IMR-90 (cell line): ENCODE data around the gene KRTAP5-1. TPM values are rescaled to one million over a fixed set of nuclear protein-coding genes. Genes with fewer than 3 reads are reported as not detected.

Source experiments
- ATAC-seq: fragments of 200-7000 bp; cut with Tn5 transposase; 2 replicates; pipeline ENCODE4 v1.9.1; 2020; ENCODE audit warnings: low read depth, mild to moderate bottlenecking, moderate library complexity
- BruUV-seq: library from RNA; stranded (reverse); fragments of 400-500 nt; replicated peaks from 2 replicates; lab custom pipeline; 2021; lab: Mats Ljungman, UMichigan
- CTCF ChIA-PET: fragments of 300-600 bp; formaldehyde crosslinking; extraction: SDS; loops from one replicate; lab custom pipeline; 2021; ENCODE audit warnings: antibody characterized with exemption; lab: Yijun Ruan, JAX
- POLR2A ChIA-PET: fragments of 300-600 bp; sonication (Branson Sonifier 250); formaldehyde crosslinking; loops from one replicate; lab custom pipeline; 2022; ENCODE audit warnings: antibody characterized with exemption; ENCODE audit not compliant: unreplicated experiment; lab: Charles Lee
- DNase-seq: peaks from one replicate; pipeline ENCODE4 v3.0.0; 2013
- H2AFZ ChIP-seq: replicated peaks from 2 replicates; pipeline ENCODE3; 2013; ENCODE audit warnings: low read length, mild to moderate bottlenecking; ENCODE audit not compliant: poor library complexity
- H2AK5ac ChIP-seq: 2 replicates; pipeline ENCODE4 v1.6.1; 2013; ENCODE audit warnings: low read depth, low read length, inconsistent platforms
- H2AK9ac ChIP-seq: replicated peaks from 2 replicates; pipeline ENCODE3; 2013; ENCODE audit warnings: mild to moderate bottlenecking, low read depth, low read length, moderate library complexity; ENCODE audit not compliant: poor library complexity
- H2BK120ac ChIP-seq: 2 replicates; pipeline ENCODE4 v1.6.1; 2013; ENCODE audit warnings: low read depth, low read length, inconsistent platforms
- H2BK15ac ChIP-seq: 3 replicates; pipeline ENCODE4 v1.6.1; 2013; ENCODE audit warnings: low read depth, low read length, inconsistent platforms
- H2BK20ac ChIP-seq: 2 replicates; pipeline ENCODE4 v1.6.1; 2013; ENCODE audit warnings: low read depth, mild to moderate bottlenecking, inconsistent platforms, low read length, moderate library complexity
- H2BK5ac ChIP-seq: 2 replicates; pipeline ENCODE4 v1.6.1; 2013; ENCODE audit warnings: mild to moderate bottlenecking, low read depth, low read length, inconsistent platforms; ENCODE audit not compliant: poor library complexity, severe bottlenecking
- H3K14ac ChIP-seq: replicated peaks from 2 replicates; pipeline ENCODE4 v1.6.1; 2013; ENCODE audit warnings: low read depth, low read length, inconsistent platforms
- H3K18ac ChIP-seq: 2 replicates; pipeline ENCODE4 v1.6.1; 2013; ENCODE audit warnings: low read depth, low read length, control low read depth
- H3K23ac ChIP-seq: 2 replicates; pipeline ENCODE4 v1.6.1; 2013; ENCODE audit warnings: low read depth, low read length, inconsistent platforms
- H3K27ac ChIP-seq: 2 replicates; pipeline ENCODE4 v1.5.1; 2013; ENCODE audit warnings: mild to moderate bottlenecking, control low read depth, low read length; ENCODE audit not compliant: insufficient read depth
- H3K27me3 ChIP-seq: 2 replicates; pipeline ENCODE4 v1.6.1; 2013; ENCODE audit warnings: low read length; ENCODE audit not compliant: control insufficient read depth, insufficient read depth
- H3K36me3 ChIP-seq: 2 replicates; pipeline ENCODE4 v1.6.1; 2013; ENCODE audit warnings: low read length, mixed read lengths; ENCODE audit not compliant: control insufficient read depth, insufficient read depth
- H3K4ac ChIP-seq: 2 replicates; pipeline ENCODE4 v1.6.1; 2013; ENCODE audit warnings: low read depth, low read length, inconsistent platforms
- H3K4me1 ChIP-seq: 2 replicates; pipeline ENCODE4 v1.6.1; 2013; ENCODE audit warnings: low read length, mixed read lengths; ENCODE audit not compliant: control insufficient read depth, insufficient read depth
- H3K4me2 ChIP-seq: 2 replicates; pipeline ENCODE4 v1.6.1; 2013; ENCODE audit warnings: low read depth, mild to moderate bottlenecking, control low read depth, low read length, moderate library complexity
- H3K4me3 ChIP-seq: 2 replicates; pipeline ENCODE4 v1.5.1; 2013; ENCODE audit warnings: low read depth, mild to moderate bottlenecking, control low read depth, low read length, moderate library complexity; ENCODE audit not compliant: insufficient read depth
- H3K56ac ChIP-seq: 2 replicates; pipeline ENCODE4 v1.6.1; 2013; ENCODE audit warnings: low read length, inconsistent platforms; ENCODE audit not compliant: insufficient read depth; ENCODE audit errors: extremely low read depth
- H3K79me1 ChIP-seq, 2 experiments: 2 replicates each; pipeline ENCODE4 v1.6.1; 2013; ENCODE audit warnings: low read length in 2 of 2, inconsistent platforms in 1 of 2, low read depth in 1 of 2
- H3K9ac ChIP-seq: 2 replicates; pipeline ENCODE4 v1.6.1; 2013; ENCODE audit warnings: low read depth, low read length, control low read depth
- H3K9me1 ChIP-seq: 2 replicates; pipeline ENCODE4 v1.6.1; 2013; ENCODE audit warnings: low read length, inconsistent platforms; ENCODE audit not compliant: insufficient read depth
- H3K9me3 ChIP-seq: 2 replicates; pipeline ENCODE4 v1.6.1; 2013; ENCODE audit warnings: low read length; ENCODE audit not compliant: control insufficient read depth, insufficient read depth
- H4K20me1 ChIP-seq: 2 replicates; pipeline ENCODE4 v1.6.1; 2013; ENCODE audit warnings: low read length, inconsistent platforms; ENCODE audit not compliant: insufficient read depth
- H4K5ac ChIP-seq: 2 replicates; pipeline ENCODE4 v1.6.1; 2013; ENCODE audit warnings: mild to moderate bottlenecking, low read depth, low read length, control low read depth
- H4K8ac ChIP-seq, 2 experiments: 2 replicates each; pipeline ENCODE4 v1.6.1; 2013; ENCODE audit warnings: low read depth in 2 of 2, low read length in 2 of 2, control low read depth in 1 of 2, inconsistent platforms in 1 of 2
- H4K91ac ChIP-seq: 2 replicates; pipeline ENCODE4 v1.6.1; 2013; ENCODE audit warnings: low read depth, low read length, inconsistent platforms; ENCODE audit not compliant: insufficient read depth
- BHLHE40 ChIP-seq: fragments of 150-350 bp; IDR thresholded peaks from 2 replicates; pipeline ENCODE4 v1.6.1; 2016; ENCODE audit warnings: mild to moderate bottlenecking, low read depth, low read length
- CEBPB ChIP-seq: IDR thresholded peaks from 2 replicates; pipeline ENCODE4 v1.6.1; 2012; ENCODE audit warnings: low read depth, low read length, improper control_type of control experiment
- CHD1 ChIP-seq: IDR thresholded peaks from 2 replicates; pipeline ENCODE4 v1.6.1; 2012; ENCODE audit warnings: low read depth, low read length, improper control_type of control experiment
- MAFK ChIP-seq: IDR thresholded peaks from 2 replicates; pipeline ENCODE4 v1.6.1; 2012; ENCODE audit warnings: low read depth, low read length, improper control_type of control experiment
- NFE2L2 ChIP-seq: fragments of 150-350 bp; IDR thresholded peaks from 2 replicates; pipeline ENCODE4 v1.6.1; 2016; ENCODE audit warnings: low read depth, mild to moderate bottlenecking, low read length
- POLR2A ChIP-seq: IDR thresholded peaks from 2 replicates; pipeline ENCODE4 v1.6.1; 2012; ENCODE audit warnings: mild to moderate bottlenecking, low read depth, low read length
- RAD21 ChIP-seq: IDR thresholded peaks from 2 replicates; pipeline ENCODE4 v1.6.1; 2012; ENCODE audit warnings: low read length, improper control_type of control experiment
- RCOR1 ChIP-seq: IDR thresholded peaks from 2 replicates; pipeline ENCODE4 v1.6.1; 2012; ENCODE audit warnings: mild to moderate bottlenecking, low read length, improper control_type of control experiment; ENCODE audit not compliant: insufficient replicate concordance
- RFX5 ChIP-seq: IDR thresholded peaks from 2 replicates; pipeline ENCODE4 v1.8.0; 2012; ENCODE audit warnings: low read depth, mild to moderate bottlenecking, low read length, moderate library complexity
- SMC3 ChIP-seq: fragments of 150-350 bp; IDR thresholded peaks from 2 replicates; pipeline ENCODE4 v1.6.1; 2016; ENCODE audit warnings: low read depth, mild to moderate bottlenecking, antibody characterized with exemption, low read length, moderate library complexity
- WGBS, 2 experiments: methylation state at CpG; one replicate each; pipeline versions ENCODE4 v1.1.5 to v1.1.7; 2013; ENCODE audit warnings: missing lambda C conversion rate in 2 of 2; ENCODE audit not compliant: insufficient read length in 1 of 2; ENCODE audit errors: extremely low coverage in 2 of 2; 5-methylcytosine and 5-hydroxymethylcytosine counted together
- dilution Hi-C: fragments of 300-500 bp; cut with HindIII; formaldehyde crosslinking; loops from one replicate; pipeline ENCODE4 v1.14.3; 2018; ENCODE audit warnings: low sequenced_read_pairs; ENCODE audit not compliant: unreplicated experiment
- in situ Hi-C: fragments of 300-500 bp; cut with MboI; formaldehyde crosslinking; loops from 3 replicates; pipeline ENCODE4 v1.14.3; 2019; ENCODE audit warnings: low sequenced_read_pairs, inconsistent platforms, mixed read lengths
- intact Hi-C: fragments of 100-400 bp; cut with micrococcal nuclease; formaldehyde crosslinking; loops from 2 replicates; pipeline ENCODE4 v1.10.0; 2022
- polyA plus RNA-seq, 3 experiments: library from polyadenylated mRNA; depleted of rRNA; stranded (reverse); fragments of >200 nt; gene quantifications; 2 replicates each; pipeline ENCODE4 v1.2.3, GENCODE V29; 2012; ENCODE audit warnings: low replicate concordance in 1 of 3
- total RNA-seq: library from RNA; depleted of rRNA; stranded (reverse); fragments of >200 nt; gene quantifications from 2 replicates; pipeline ENCODE4 v1.2.3, GENCODE V29; 2012
- TF ChIP-seq, protein P1 (sequence below): fragments of 150-350 bp; IDR thresholded peaks from 2 replicates; pipeline ENCODE4 v1.6.1; 2016; ENCODE audit warnings: low read depth, mild to moderate bottlenecking, low read length, moderate library complexity, borderline replicate concordance
- TF ChIP-seq, protein P2 (sequence below): conservative IDR thresholded peaks from 2 replicates; pipeline ENCODE4 v1.5.1; 2012; ENCODE audit warnings: mild to moderate bottlenecking, low read depth, low read length, improper control_type of control experiment
- TF ChIP-seq, protein P3 (sequence below): fragments of 150-350 bp; IDR thresholded peaks from 2 replicates; pipeline ENCODE4 v1.6.1; 2017; ENCODE audit warnings: mild to moderate bottlenecking, antibody characterized with exemption, low read length, low read depth

KRTAP5-1 gene
- total and polyA plus RNA-seq, 2 of the 4 experiments (the other 2 are of a cell fraction): not detected

DNA sequence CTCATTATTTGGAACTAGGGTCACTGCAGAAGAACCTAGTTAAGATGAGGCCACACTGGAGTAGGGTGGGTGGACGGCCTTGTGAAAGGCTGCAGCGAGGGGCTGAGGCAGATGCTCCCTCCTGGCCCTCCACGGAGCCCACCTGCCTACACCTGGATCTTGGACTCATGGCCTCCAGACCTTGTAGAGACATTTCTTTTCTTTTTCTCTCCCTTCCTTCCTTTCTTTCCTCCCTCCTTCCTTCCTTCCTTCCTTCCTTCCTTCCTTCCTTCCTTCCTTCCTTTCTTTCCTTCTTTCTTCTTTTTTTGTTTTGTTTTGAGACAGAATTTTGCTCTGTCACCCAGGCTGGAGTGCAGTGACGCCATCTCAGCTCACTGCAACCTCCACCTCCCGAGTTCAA lies 39.7 kb downstream of the KRTAP5-1 start:
- no peak overlapping the region for H2BK20ac ChIP-seq
- no peak overlapping the region for H3K27ac ChIP-seq
- no peak for DNase-seq
- no peak overlapping the region for H3K56ac ChIP-seq
- no TSS peak for BruUV-seq
- H3K79me1 ChIP-seq: no peaks in the 10 kb centered on the region
- intact Hi-C loops: no loop called here
- H2AK5ac ChIP-seq: no peak overlapping the region
- H4K8ac ChIP-seq: no peak overlapping the region
- no peaks in the 10 kb centered on the region for H3K9me3 ChIP-seq
- no peak overlapping the region for H2AK9ac ChIP-seq
- H4K5ac ChIP-seq: no peak overlapping the region
- H4K91ac ChIP-seq: no peak overlapping the region
- no peak overlapping the region for H2BK5ac ChIP-seq
- no peak overlapping the region for H3K4me3 ChIP-seq
- peaks cover 4% of the 10 kb centered on the region; the same call in 1 of the 2 replicates for H3K4me1 ChIP-seq
- no CpG with 5 or more reads among the region's 5 CpGs for WGBS, 2 experiments
- no peak overlapping the region for H3K9ac ChIP-seq
- TF ChIP-seq, protein P1, sequence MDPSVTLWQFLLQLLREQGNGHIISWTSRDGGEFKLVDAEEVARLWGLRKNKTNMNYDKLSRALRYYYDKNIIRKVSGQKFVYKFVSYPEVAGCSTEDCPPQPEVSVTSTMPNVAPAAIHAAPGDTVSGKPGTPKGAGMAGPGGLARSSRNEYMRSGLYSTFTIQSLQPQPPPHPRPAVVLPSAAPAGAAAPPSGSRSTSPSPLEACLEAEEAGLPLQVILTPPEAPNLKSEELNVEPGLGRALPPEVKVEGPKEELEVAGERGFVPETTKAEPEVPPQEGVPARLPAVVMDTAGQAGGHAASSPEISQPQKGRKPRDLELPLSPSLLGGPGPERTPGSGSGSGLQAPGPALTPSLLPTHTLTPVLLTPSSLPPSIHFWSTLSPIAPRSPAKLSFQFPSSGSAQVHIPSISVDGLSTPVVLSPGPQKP: no peak
- TF ChIP-seq CEBPB (no peak), RCOR1 (no peak), CHD1 (no peak), NFE2L2 (no peak), RAD21 (no peak), MAFK (no peak), POLR2A (no peak), SMC3 (no peak), RFX5 (no peak), BHLHE40 (no peak)
- TF ChIP-seq, protein P2, sequence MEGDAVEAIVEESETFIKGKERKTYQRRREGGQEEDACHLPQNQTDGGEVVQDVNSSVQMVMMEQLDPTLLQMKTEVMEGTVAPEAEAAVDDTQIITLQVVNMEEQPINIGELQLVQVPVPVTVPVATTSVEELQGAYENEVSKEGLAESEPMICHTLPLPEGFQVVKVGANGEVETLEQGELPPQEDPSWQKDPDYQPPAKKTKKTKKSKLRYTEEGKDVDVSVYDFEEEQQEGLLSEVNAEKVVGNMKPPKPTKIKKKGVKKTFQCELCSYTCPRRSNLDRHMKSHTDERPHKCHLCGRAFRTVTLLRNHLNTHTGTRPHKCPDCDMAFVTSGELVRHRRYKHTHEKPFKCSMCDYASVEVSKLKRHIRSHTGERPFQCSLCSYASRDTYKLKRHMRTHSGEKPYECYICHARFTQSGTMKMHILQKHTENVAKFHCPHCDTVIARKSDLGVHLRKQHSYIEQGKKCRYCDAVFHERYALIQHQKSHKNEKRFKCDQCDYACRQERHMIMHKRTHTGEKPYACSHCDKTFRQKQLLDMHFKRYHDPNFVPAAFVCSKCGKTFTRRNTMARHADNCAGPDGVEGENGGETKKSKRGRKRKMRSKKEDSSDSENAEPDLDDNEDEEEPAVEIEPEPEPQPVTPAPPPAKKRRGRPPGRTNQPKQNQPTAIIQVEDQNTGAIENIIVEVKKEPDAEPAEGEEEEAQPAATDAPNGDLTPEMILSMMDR: no peak
- TF ChIP-seq, protein P3, sequence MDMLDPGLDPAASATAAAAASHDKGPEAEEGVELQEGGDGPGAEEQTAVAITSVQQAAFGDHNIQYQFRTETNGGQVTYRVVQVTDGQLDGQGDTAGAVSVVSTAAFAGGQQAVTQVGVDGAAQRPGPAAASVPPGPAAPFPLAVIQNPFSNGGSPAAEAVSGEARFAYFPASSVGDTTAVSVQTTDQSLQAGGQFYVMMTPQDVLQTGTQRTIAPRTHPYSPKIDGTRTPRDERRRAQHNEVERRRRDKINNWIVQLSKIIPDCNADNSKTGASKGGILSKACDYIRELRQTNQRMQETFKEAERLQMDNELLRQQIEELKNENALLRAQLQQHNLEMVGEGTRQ: no peak
- no peak for ATAC-seq
- no peak overlapping the region for H2BK15ac ChIP-seq
- H3K14ac ChIP-seq: no peak overlapping the region
- H3K27me3 ChIP-seq: peaks cover 65% of the 10 kb centered on the region
- no peak overlapping the region for H3K4me2 ChIP-seq
- H4K20me1 ChIP-seq: 0 out of 2 replicates have a peak, but pooled peaks cover 5% of the 10 kb centered on the region
- no peak overlapping the region for H3K4ac ChIP-seq
- no peak overlapping the region for H3K18ac ChIP-seq
- dilution Hi-C loops: no loop called here
- no peaks in the 10 kb centered on the region for H3K36me3 ChIP-seq
- H3K9me1 ChIP-seq: no peaks in the 10 kb centered on the region
- ChIA-PET CTCF (interaction anchor here (2.1 kb wide), 1 partner anchor 28 kb away, joined by 30 read pairs; the partner anchor contains the start of gene DUSP8), POLR2A (no interaction called here)
- H2BK120ac ChIP-seq: no peak overlapping the region
- no peak overlapping the region for H2AFZ ChIP-seq
- H3K23ac ChIP-seq: no peak overlapping the region
- in situ Hi-C loops: no loop called here
